ENCODE data around the gene CST9.

The CST9 gene

DNA sequence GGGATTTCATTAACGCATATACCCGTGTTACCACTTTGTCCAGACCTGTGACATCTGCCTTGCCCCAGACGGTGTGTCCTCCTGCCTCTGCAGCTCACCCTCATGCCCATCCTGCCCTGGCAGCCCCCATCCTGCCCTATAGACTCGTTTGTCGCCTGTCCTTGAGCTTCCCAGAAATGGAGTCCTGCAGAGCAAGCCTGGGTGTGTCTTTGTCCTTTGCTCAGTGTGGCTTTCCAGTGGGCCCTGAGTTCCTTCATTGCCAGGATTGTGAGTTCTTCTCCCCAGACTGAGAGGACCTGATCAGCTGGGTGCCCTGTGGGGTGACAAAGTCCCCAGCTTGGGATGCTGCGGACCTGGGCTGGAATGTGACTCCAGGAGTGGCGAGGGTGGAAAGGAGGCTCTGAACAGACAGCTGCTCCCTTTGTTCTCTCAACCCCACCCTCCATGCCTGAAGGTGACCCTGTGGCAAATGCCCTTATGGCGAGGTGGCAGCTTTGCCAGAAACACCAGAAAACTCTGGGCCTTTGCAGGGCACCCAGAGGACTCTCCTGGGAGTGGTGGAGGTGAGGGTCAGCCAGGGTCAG, 34.4 kb upstream of the CST9 start:
- Histone ChIP-seq H3K27ac (replicated peaks; ENCODE audit: low read length) (no peak overlapping the region), H3K36me3 (replicated peaks in 1 of 2; ENCODE audit: control insufficient read depth in 2 of 2, insufficient read depth in 2 of 2, low read length in 2 of 2) (peaks cover 1 to 6% of the 10 kb centered on the region in 2 donors), H2AFZ (ENCODE audit: low read length) (no peak overlapping the region), H3K27me3 (ENCODE audit: control insufficient read depth in 3 of 3, insufficient read depth in 3 of 3, low read depth in 1 of 3, low read length in 3 of 3) (peaks cover 0 to 5% (median 3%) of the 10 kb centered on the region in 3 experiments), H2BK15ac (ENCODE audit: low read length) (no peak overlapping the region), H3K14ac (ENCODE audit: low read length) (no peak overlapping the region), H3K79me1 (ENCODE audit: low read depth, low read length) (no peaks in the 10 kb centered on the region), H2AK5ac (ENCODE audit: low read depth, low read length) (peak overlapping the region; percentile 61), H4K8ac (ENCODE audit: low read depth, low read length) (no peak overlapping the region), H2BK5ac (ENCODE audit: low read length) (peak overlapping the region; percentile 53), H3K4me3 (ENCODE audit: low read length in 2 of 2) (no peak overlapping the region), H2BK12ac (ENCODE audit: low read length) (peak overlapping the region; percentile 73), H3K9ac (ENCODE audit: low read depth, low read length, poor library complexity) (no peak overlapping the region), H3K4me1 (ENCODE audit: control insufficient read depth in 2 of 2, insufficient read depth in 1 of 2, low read depth in 1 of 2, low read length in 2 of 2) (peaks cover 5 to 8% of the 10 kb centered on the region in 2 donors), H3K4ac (ENCODE audit: low read length) (no peak overlapping the region), H3K9me3 (replicated peaks in 1 of 2; ENCODE audit: control insufficient read depth in 2 of 2, insufficient read depth in 1 of 2, low read depth in 1 of 2, low read length in 2 of 2) (no peaks in the 10 kb centered on the region), H2BK120ac (ENCODE audit: low read depth, low read length) (no peak overlapping the region), H3K18ac (ENCODE audit: low read length) (peak overlapping the region; percentile 71), H3K4me2 (ENCODE audit: insufficient read depth, low read length, poor library complexity, severe bottlenecking) (no peak overlapping the region), H4K91ac (ENCODE audit: low read depth, low read length, poor library complexity) (peak overlapping the region; percentile 85), H3K23ac (ENCODE audit: low read depth, low read length, poor library complexity) (peak overlapping the region; percentile 73)
- WGBS, 2 donors (ENCODE audit: extremely low coverage in 2 of 2, insufficient read length in 2 of 2, insufficient replicate concordance in 1 of 2) = no CpG with 5 or more reads among the region's 8 CpGs
- DNase-seq (ENCODE audit: low spot score) = no peak

DNA sequence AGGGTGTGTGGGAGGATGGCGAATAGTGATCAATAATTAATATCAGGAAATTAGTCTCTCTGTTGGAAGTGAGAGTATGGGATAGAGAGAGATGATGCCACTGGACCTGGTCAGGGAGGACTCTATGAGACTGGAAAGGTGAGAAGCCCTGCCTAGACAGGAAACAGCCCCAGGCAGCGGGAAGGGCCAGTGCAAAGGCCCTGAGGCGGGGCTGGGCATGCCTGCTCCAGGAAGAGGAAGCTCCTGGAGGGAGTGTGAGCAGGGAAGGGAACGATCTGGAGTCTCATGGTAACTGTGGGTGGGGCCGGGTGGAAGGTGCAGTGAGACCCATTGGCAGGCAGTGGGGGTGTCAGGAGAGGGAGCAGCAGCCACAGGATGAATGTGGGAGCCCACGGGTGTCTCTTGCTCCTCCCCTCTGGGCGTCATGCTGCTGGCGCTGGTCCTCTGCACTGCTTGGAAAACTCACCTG, 33.8 kb upstream of the CST9 start:
- no peak overlapping the region for H2AFZ ChIP-seq (ENCODE audit: low read length)
- peak overlapping the region; percentile 61 for H2AK5ac ChIP-seq (ENCODE audit: low read depth, low read length)
- DNase-seq (ENCODE audit: low spot score) = no peak
- no peak overlapping the region for H3K4ac ChIP-seq (ENCODE audit: low read length)
- H2BK12ac ChIP-seq (ENCODE audit: low read length) = no peak overlapping the region
- peak overlapping the region; percentile 53 for H2BK5ac ChIP-seq (ENCODE audit: low read length)
- peak overlapping the region; percentile 73 for H3K23ac ChIP-seq (ENCODE audit: low read depth, low read length, poor library complexity)
- H3K4me2 ChIP-seq (ENCODE audit: insufficient read depth, low read length, poor library complexity, severe bottlenecking) = no peak overlapping the region
- peaks cover 5 to 10% of the 10 kb centered on the region in 2 donors for H3K4me1 ChIP-seq (ENCODE audit: control insufficient read depth in 2 of 2, insufficient read depth in 1 of 2, low read depth in 1 of 2, low read length in 2 of 2)
- H3K14ac ChIP-seq (ENCODE audit: low read length) = no peak overlapping the region
- peaks cover 0 to 2% of the 10 kb centered on the region in 2 donors for H3K9me3 ChIP-seq (replicated peaks in 1 of 2; ENCODE audit: control insufficient read depth in 2 of 2, insufficient read depth in 1 of 2, low read depth in 1 of 2, low read length in 2 of 2)
- WGBS, 2 donors (ENCODE audit: extremely low coverage in 2 of 2, insufficient read length in 2 of 2, insufficient replicate concordance in 1 of 2) = no CpG with 5 or more reads among the region's 8 CpGs
- no peak overlapping the region for H3K18ac ChIP-seq (ENCODE audit: low read length)
- H4K91ac ChIP-seq (ENCODE audit: low read depth, low read length, poor library complexity) = no peak overlapping the region
- peaks cover 0 to 5% (median 3%) of the 10 kb centered on the region in 3 experiments for H3K27me3 ChIP-seq (ENCODE audit: control insufficient read depth in 3 of 3, insufficient read depth in 3 of 3, low read depth in 1 of 3, low read length in 3 of 3)
- peaks cover 6 to 12% of the 10 kb centered on the region in 2 donors for H3K36me3 ChIP-seq (replicated peaks in 1 of 2; ENCODE audit: control insufficient read depth in 2 of 2, insufficient read depth in 2 of 2, low read length in 2 of 2)
- no peak overlapping the region for H4K8ac ChIP-seq (ENCODE audit: low read depth, low read length)
- H2BK120ac ChIP-seq (ENCODE audit: low read depth, low read length) = no peak overlapping the region
- no peak overlapping the region for H3K4me3 ChIP-seq (ENCODE audit: low read length in 2 of 2)
- no peaks in the 10 kb centered on the region for H3K79me1 ChIP-seq (ENCODE audit: low read depth, low read length)
- H2BK15ac ChIP-seq (ENCODE audit: low read length) = no peak overlapping the region
- no peak overlapping the region for H3K9ac ChIP-seq (ENCODE audit: low read depth, low read length, poor library complexity)
- H3K27ac ChIP-seq (replicated peaks; ENCODE audit: low read length) = no peak overlapping the region

DNA sequence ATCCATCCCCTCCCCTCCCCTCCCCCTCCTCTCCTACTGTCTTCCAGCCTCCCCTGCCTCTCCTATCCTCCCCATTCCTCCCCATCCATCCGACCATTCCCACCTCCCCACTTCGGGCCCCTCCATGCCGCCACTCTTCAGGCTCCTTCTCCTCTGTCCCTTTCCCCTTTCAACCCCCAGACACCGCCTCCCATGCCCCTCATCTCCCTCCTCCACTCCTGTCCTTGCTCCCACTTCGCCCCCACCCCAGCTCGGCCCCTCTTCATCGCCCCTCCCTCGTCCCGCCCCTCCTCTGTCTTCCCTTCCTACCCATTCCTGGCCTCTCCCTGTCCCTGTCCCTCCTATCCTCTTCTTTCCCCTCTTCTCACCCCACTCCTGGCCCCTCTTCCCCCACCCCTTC, 32.6 kb upstream of the CST9 start:
- no peak overlapping the region for H2AK5ac ChIP-seq (ENCODE audit: low read depth, low read length)
- no peak overlapping the region for H2BK12ac ChIP-seq (ENCODE audit: low read length)
- H3K4ac ChIP-seq (ENCODE audit: low read length) = no peak overlapping the region
- H3K23ac ChIP-seq (ENCODE audit: low read depth, low read length, poor library complexity) = no peak overlapping the region
- no peak for DNase-seq (ENCODE audit: low spot score)
- H2AFZ ChIP-seq (ENCODE audit: low read length) = peak overlapping the region; percentile 100
- no peak overlapping the region for H2BK120ac ChIP-seq (ENCODE audit: low read depth, low read length)
- H3K9me3 ChIP-seq (replicated peaks in 1 of 2; ENCODE audit: control insufficient read depth in 2 of 2, insufficient read depth in 1 of 2, low read depth in 1 of 2, low read length in 2 of 2) = peaks cover 0 to 2% of the 10 kb centered on the region in 2 donors
- H3K4me3 ChIP-seq (ENCODE audit: low read length in 2 of 2) = peak overlapping the region in 1 of 2 donors; percentile 4
- H2BK15ac ChIP-seq (ENCODE audit: low read length) = no peak overlapping the region
- no peaks in the 10 kb centered on the region for H3K79me1 ChIP-seq (ENCODE audit: low read depth, low read length)
- peak overlapping the region; percentile 11 for H3K4me2 ChIP-seq (ENCODE audit: insufficient read depth, low read length, poor library complexity, severe bottlenecking)
- H4K8ac ChIP-seq (ENCODE audit: low read depth, low read length) = no peak overlapping the region
- H2BK5ac ChIP-seq (ENCODE audit: low read length) = peak overlapping the region; percentile 24
- H3K9ac ChIP-seq (ENCODE audit: low read depth, low read length, poor library complexity) = no peak overlapping the region
- H4K91ac ChIP-seq (ENCODE audit: low read depth, low read length, poor library complexity) = no peak overlapping the region
- H3K4me1 ChIP-seq (ENCODE audit: control insufficient read depth in 2 of 2, insufficient read depth in 1 of 2, low read depth in 1 of 2, low read length in 2 of 2) = peaks cover 5 to 8% of the 10 kb centered on the region in 2 donors
- WGBS, 2 donors (ENCODE audit: extremely low coverage in 2 of 2, insufficient read length in 2 of 2, insufficient replicate concordance in 1 of 2) = no CpG with 5 or more reads among the region's 9 CpGs
- H3K27ac ChIP-seq (replicated peaks; ENCODE audit: low read length) = no peak overlapping the region
- H3K18ac ChIP-seq (ENCODE audit: low read length) = no peak overlapping the region
- H3K36me3 ChIP-seq (replicated peaks in 1 of 2; ENCODE audit: control insufficient read depth in 2 of 2, insufficient read depth in 2 of 2, low read length in 2 of 2) = peaks cover 6 to 24% of the 10 kb centered on the region in 2 donors
- H3K27me3 ChIP-seq (ENCODE audit: control insufficient read depth in 3 of 3, insufficient read depth in 3 of 3, low read depth in 1 of 3, low read length in 3 of 3) = peaks cover 0 to 5% (median 3%) of the 10 kb centered on the region in 3 experiments
- H3K14ac ChIP-seq (ENCODE audit: low read length) = no peak overlapping the region

DNA sequence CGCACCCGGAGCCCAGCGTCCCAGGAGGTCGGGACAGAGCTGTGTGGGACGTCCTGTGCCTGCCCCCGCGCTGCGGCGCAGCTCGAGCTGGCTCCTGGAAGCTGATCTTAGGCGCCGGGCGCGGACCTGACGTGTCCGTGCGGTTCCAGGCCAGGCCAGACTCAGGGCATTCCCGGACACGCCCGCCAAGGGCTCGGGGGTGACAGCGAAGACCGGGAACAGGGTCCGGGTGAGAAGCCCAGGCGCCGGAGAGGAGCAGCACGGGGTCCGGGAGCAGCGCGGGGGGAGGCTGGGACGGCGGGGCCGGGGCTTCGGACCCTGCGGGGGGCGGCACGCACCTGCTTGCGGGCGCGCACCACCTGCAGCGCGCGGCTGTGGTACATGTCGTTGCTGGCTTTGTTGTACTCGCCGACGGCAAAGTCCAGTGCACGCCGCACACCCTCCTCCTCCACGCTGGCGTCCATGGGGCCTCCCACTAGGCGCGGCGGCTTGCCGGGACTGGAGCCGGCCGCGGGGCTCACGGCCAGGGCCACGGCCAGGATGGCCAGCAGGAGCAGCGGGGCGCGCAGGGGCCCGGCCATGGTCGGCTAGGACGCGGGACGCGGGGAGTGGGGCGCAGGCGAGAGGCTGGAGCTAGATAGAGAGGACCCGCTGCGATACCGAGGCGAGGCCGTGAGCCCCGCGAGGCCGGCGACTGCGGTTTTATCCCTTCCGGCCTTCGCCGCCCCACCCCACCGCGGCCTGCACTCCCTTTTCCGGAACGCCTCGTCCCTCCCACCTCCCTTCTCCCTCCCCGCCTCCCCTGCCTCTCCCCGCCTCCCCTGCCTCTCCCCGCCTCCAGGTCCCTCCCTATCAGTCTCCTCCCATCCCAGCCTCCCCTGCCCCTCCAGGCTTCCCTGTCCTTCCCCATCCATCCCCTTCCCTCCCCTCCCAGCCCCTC, 31.8 kb upstream of the CST9 start, which contains the start of gene CST3:
CST3 (minus strand) TSS at position 674 of the 940 bp plus-strand sequence; CDS start at position 581, 93 bp downstream.
- DNase-seq (ENCODE audit: low spot score) = peak; percentile 64
- H2AK5ac ChIP-seq (ENCODE audit: low read depth, low read length) = peak within 1 kb of the TSS; percentile 81
- H2BK15ac ChIP-seq (ENCODE audit: low read length) = peak within 1 kb of the TSS; percentile 81
- H4K91ac ChIP-seq (ENCODE audit: low read depth, low read length, poor library complexity) = no peak within 1 kb of the TSS
- peaks cover 5 to 8% of the 10 kb centered on the region in 2 donors for H3K4me1 ChIP-seq (ENCODE audit: control insufficient read depth in 2 of 2, insufficient read depth in 1 of 2, low read depth in 1 of 2, low read length in 2 of 2)
- H2BK120ac ChIP-seq (ENCODE audit: low read depth, low read length) = no peak within 1 kb of the TSS
- peaks cover 0 to 5% (median 3%) of the 10 kb centered on the region in 3 experiments for H3K27me3 ChIP-seq (ENCODE audit: control insufficient read depth in 3 of 3, insufficient read depth in 3 of 3, low read depth in 1 of 3, low read length in 3 of 3)
- H3K4me3 ChIP-seq (ENCODE audit: low read length in 2 of 2) = peak within 1 kb of the TSS; percentile 90 to 98
- peaks cover 6 to 32% of the 10 kb centered on the region in 2 donors for H3K36me3 ChIP-seq (replicated peaks in 1 of 2; ENCODE audit: control insufficient read depth in 2 of 2, insufficient read depth in 2 of 2, low read length in 2 of 2)
- no peaks in the 10 kb centered on the region for H3K79me1 ChIP-seq (ENCODE audit: low read depth, low read length)
- H3K27ac ChIP-seq (replicated peaks; ENCODE audit: low read length) = no peak within 1 kb of the TSS
- H2BK5ac ChIP-seq (ENCODE audit: low read length) = peak within 1 kb of the TSS; percentile 24
- H4K8ac ChIP-seq (ENCODE audit: low read depth, low read length) = no peak within 1 kb of the TSS
- H3K4me2 ChIP-seq (ENCODE audit: insufficient read depth, low read length, poor library complexity, severe bottlenecking) = peak within 1 kb of the TSS; percentile 91
- H3K4ac ChIP-seq (ENCODE audit: low read length) = peak within 1 kb of the TSS; percentile 53
- H3K18ac ChIP-seq (ENCODE audit: low read length) = peak within 1 kb of the TSS; percentile 99
- H3K9me3 ChIP-seq (replicated peaks in 1 of 2; ENCODE audit: control insufficient read depth in 2 of 2, insufficient read depth in 1 of 2, low read depth in 1 of 2, low read length in 2 of 2) = peaks cover 0 to 2% of the 10 kb centered on the region in 2 donors
- H3K9ac ChIP-seq (ENCODE audit: low read depth, low read length, poor library complexity) = peak within 1 kb of the TSS; percentile 98
- H3K23ac ChIP-seq (ENCODE audit: low read depth, low read length, poor library complexity) = peak within 1 kb of the TSS; percentile 93
- H3K14ac ChIP-seq (ENCODE audit: low read length) = peak within 1 kb of the TSS; percentile 97
- WGBS, 2 donors (ENCODE audit: extremely low coverage in 2 of 2, insufficient read length in 2 of 2, insufficient replicate concordance in 1 of 2) = no CpG with 5 or more reads among the region's 92 CpGs
- H2BK12ac ChIP-seq (ENCODE audit: low read length) = peak within 1 kb of the TSS; percentile 73
- H2AFZ ChIP-seq (ENCODE audit: low read length) = peak within 1 kb of the TSS; percentile 100

Measured in neuronal stem cell (in vitro differentiated cells).